Astrocyte (in vitro differentiated cells and primary cell): ENCODE results near the gene PTPN6.

Source experiments
- CTCF ChIP-seq: IDR thresholded peaks from 2 replicates; pipeline ENCODE4 v1.5.1; 2011; ENCODE audit warnings: low read depth, mild to moderate bottlenecking, inconsistent platforms, low read length, moderate library complexity; ENCODE audit not compliant: insufficient read depth
- EZH2 ChIP-seq: IDR thresholded peaks from 2 replicates; pipeline ENCODE4 v1.6.1; 2012; ENCODE audit warnings: mild to moderate bottlenecking, low read length, inconsistent platforms; ENCODE audit not compliant: insufficient read depth

- TF ChIP-seq CTCF: no peak
- TF ChIP-seq EZH2: no peak
These were observed 1.8 kb downstream of the PTPN6 start for GRCh38 chr12:6952863-6953441.
